BLaER1 treated with 17β-estradiol and CSF1 and Interleukin-3, amounts not matched to agents 10 nM and 100 nM (cell line): Measurements from ENCODE around the gene TFE3.

Experiments used
- H3K27ac ChIP-seq, 11 experiments: shearing (Covaris generic); formaldehyde crosslinking; 2 replicates each; pipeline ENCODE4 v1.8.1; 2022
- H3K27me3 ChIP-seq, 11 experiments: shearing (Covaris generic); formaldehyde crosslinking; 2 replicates each; pipeline ENCODE4 v1.8.1; 2022
- H3K36me3 ChIP-seq, 11 experiments: shearing (Covaris generic); formaldehyde crosslinking; 2 replicates each; pipeline ENCODE4 v1.8.1; 2022
- H3K4me1 ChIP-seq, 10 experiments: shearing (Covaris generic); formaldehyde crosslinking; 2 replicates each; pipeline ENCODE4 v1.8.1; 2022
- H3K4me2 ChIP-seq, 11 experiments: shearing (Covaris generic); formaldehyde crosslinking; 2 replicates each; pipeline ENCODE4 v1.8.1; 2022
- H3K4me3 ChIP-seq, 10 experiments: shearing (Covaris generic); formaldehyde crosslinking; 2 replicates each; pipeline ENCODE4 v1.8.1; 2022
- H3K9ac ChIP-seq, 11 experiments: shearing (Covaris generic); formaldehyde crosslinking; 2 replicates each; pipeline ENCODE4 v1.8.1; 2022
- H3K9me3 ChIP-seq, 11 experiments: shearing (Covaris generic); formaldehyde crosslinking; replicated peaks in 1 of 11; 2 replicates each; pipeline ENCODE4 v1.8.1; 2022
- H4K20me1 ChIP-seq, 11 experiments: shearing (Covaris generic); formaldehyde crosslinking; 2 replicates each; pipeline ENCODE4 v1.8.1; 2022
- Cebpa-rat ChIP-seq, 11 experiments: shearing (Covaris generic); IDR thresholded peaks; 2 replicates each; pipeline ENCODE4 v1.8.1; 2022

The TFE3 gene

DNA sequence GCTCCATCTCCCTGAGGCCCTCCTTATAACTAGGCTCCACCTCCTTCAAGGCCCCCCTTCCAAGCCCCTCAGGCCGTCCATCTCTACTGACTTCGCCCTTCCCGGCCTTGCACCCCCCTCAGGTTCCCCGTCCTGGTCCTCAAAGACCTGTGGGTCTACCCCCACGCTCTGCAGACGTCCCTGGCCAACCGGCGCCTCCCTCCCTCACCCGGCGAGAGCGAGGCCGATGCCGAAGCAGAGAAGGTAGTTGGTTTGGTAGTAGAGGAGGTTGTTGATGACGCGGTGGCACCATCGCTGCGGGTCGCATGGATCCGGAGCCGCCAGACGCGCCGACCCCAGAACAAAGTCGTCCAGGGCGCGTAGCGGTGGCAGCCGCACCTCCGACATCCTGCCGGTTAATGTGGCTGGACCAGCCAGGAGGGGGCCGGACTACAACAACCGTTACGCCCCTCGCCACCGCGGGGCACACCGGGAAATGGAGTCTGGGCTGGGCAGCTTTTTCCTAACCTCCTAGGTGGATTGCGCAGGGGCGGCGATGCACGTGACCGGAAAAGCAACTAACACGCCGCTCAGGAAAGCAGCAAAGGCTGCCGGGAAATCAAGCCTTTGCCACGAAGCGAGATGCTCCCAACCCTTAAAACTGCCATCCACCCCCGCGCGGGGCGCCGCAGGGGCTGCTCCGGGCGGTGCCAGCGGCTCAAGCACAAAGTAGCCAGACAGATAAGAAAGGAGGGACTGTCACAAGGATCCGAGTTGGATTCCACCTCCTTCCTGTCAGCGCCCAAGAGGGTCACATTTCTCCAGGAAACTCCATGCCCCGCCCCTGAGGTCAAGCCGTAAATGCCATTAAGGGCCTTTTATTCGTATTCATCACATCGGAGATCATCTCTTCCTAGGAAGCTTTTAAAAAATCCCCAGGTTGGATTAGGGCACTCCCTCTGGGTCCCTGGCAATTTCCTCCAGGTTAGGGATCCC, 30.7 kb upstream of the TFE3 start, which contains the start of gene PRAF2:
Gene PRAF2, minus strand, starts transcription at position 402 of the 975 bp plus-strand sequence. Its CDS starts 15 bp downstream, at position 387.
- peaks cover 0 to 17% (median 0%) of the 10 kb centered on the region in 11 experiments; a peak in 4 of 22 replicates for H3K9me3 ChIP-seq
- H3K4me1 ChIP-seq = peaks cover 16 to 26% (median 21%) of the 10 kb centered on the region in 10 experiments; a peak in 19 of 20 replicates
- peak within 1 kb of the TSS; percentile 30 to 81 (median 76); a peak in 21 of 22 replicates for H3K9ac ChIP-seq
- H3K4me3 ChIP-seq = peak within 1 kb of the TSS; percentile 62 to 77 (median 74)
- TF ChIP-seq Cebpa-rat (IDR thresholded peaks at IDR 0.05) = peak in 2 of 11 experiments; percentile 10 to 54; a peak in 1 of 22 replicates
- H3K27ac ChIP-seq = peak within 1 kb of the TSS in 10 of 11 experiments; percentile 27 to 76 (median 70); a peak in 20 of 22 replicates
- peaks cover 0 to 16% (median 0%) of the 10 kb centered on the region in 11 experiments; a peak in 6 of 22 replicates for H4K20me1 ChIP-seq
- peak within 1 kb of the TSS; percentile 67 to 87 (median 79) for H3K4me2 ChIP-seq
- H3K36me3 ChIP-seq = peaks cover 0 to 19% (median 6%) of the 10 kb centered on the region in 11 experiments; a peak in 6 of 22 replicates
- peaks cover 0 to 52% (median 24%) of the 10 kb centered on the region in 11 experiments; a peak in 16 of 22 replicates for H3K27me3 ChIP-seq

DNA sequence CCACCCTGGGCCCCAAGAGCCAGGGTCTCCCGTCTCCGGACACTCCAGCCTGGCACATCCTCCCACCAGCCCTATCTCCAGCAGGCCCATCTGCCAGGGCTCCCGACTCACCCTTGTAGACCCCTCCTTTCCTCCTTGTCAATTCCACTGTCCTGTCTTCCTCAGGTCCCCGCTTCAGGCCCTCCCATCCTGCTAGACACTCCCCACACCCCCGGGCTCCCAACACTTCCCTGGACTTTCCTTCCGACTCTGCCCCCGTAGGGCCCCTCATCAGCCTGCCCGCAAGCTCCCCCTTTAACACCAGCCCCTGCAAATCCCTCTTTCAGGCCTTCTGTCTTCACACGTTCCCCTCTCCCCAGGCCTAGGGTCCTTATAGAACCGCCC, 29.5 kb upstream of the TFE3 start:
- peaks cover 0 to 19% (median 0%) of the 10 kb centered on the region in 11 experiments; a peak in 6 of 22 replicates for H4K20me1 ChIP-seq
- peak overlapping the region; percentile 67 to 87 (median 79) for H3K4me2 ChIP-seq
- peaks cover 0 to 17% (median 0%) of the 10 kb centered on the region in 11 experiments; a peak in 4 of 22 replicates for H3K9me3 ChIP-seq
- H3K36me3 ChIP-seq = peaks cover 0 to 17% (median 7%) of the 10 kb centered on the region in 11 experiments; a peak in 6 of 22 replicates
- H3K27me3 ChIP-seq = peaks cover 0 to 50% (median 16%) of the 10 kb centered on the region in 11 experiments; a peak in 15 of 22 replicates
- H3K4me3 ChIP-seq = peak overlapping the region; percentile 62 to 77 (median 74)
- no peak for TF ChIP-seq Cebpa-rat (IDR thresholded peaks at IDR 0.05)
- H3K27ac ChIP-seq = peak overlapping the region in 4 of 11 experiments; percentile 25 to 75 (median 72); a peak in 2 of 22 replicates
- H3K9ac ChIP-seq = peak overlapping the region in 10 of 11 experiments; percentile 54 to 81 (median 76); a peak in 17 of 22 replicates
- H3K4me1 ChIP-seq = peaks cover 16 to 21% (median 20%) of the 10 kb centered on the region in 10 experiments; a peak in 19 of 20 replicates

DNA sequence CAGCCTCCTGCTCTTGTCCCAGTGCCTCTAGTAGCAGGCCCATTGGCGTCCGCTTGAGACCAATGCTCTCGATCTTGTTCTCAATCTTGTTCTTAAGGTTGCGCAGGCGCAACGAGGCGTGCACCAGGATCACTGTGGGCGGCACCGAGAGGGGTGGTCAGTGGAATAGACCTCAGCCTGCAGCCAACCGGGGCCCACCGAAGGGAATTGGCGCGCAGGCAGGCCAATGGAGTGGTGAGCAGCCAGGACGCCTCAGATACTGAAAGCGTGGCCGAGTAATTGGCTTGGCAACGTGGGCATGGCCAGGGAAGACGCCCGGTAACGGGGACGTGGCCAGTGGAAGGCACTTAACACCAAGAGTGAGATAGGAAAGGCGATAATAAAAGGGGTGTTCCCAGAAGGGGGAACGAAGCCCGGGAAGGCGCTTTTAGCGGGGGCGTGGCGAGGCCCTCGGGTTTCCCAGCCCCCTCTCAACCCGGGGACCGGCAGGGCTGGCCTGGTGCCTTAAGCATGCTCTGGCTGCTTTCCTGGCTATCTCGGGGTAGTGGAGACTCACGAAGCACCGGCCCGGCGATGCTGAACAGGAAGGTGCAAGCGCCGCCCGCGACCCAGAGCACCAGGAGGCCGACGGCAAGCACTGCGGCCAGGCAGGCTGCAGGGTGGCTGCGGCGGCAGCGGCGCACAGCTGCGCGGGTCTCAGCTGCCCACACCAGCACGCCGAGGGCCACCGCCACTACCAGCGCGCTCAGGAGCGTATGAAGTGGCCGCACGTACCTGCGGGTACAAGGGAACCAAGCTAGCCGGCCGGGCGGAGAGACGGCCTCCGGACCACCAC, 28.9 kb upstream of the TFE3 start:
- H3K27ac ChIP-seq = peak overlapping the region in 1 of 11 experiments; percentile 25; a peak in 2 of 22 replicates
- H3K9me3 ChIP-seq = peaks cover 0 to 17% (median 0%) of the 10 kb centered on the region in 11 experiments; a peak in 4 of 22 replicates
- H4K20me1 ChIP-seq = peaks cover 0 to 19% (median 0%) of the 10 kb centered on the region in 11 experiments; a peak in 6 of 22 replicates
- no peak for TF ChIP-seq Cebpa-rat (IDR thresholded peaks at IDR 0.05)
- peak overlapping the region; percentile 62 to 77 (median 74); a peak in 15 of 20 replicates for H3K4me3 ChIP-seq
- peak overlapping the region in 9 of 11 experiments; percentile 59 to 81 (median 77); a peak in 14 of 22 replicates for H3K9ac ChIP-seq
- peaks cover 16 to 21% (median 20%) of the 10 kb centered on the region in 10 experiments; a peak in 19 of 20 replicates for H3K4me1 ChIP-seq
- H3K27me3 ChIP-seq = peaks cover 0 to 50% (median 10%) of the 10 kb centered on the region in 11 experiments; a peak in 14 of 22 replicates
- H3K4me2 ChIP-seq = peak overlapping the region; percentile 67 to 87 (median 79)
- peaks cover 0 to 11% (median 7%) of the 10 kb centered on the region in 11 experiments; a peak in 7 of 22 replicates for H3K36me3 ChIP-seq

DNA sequence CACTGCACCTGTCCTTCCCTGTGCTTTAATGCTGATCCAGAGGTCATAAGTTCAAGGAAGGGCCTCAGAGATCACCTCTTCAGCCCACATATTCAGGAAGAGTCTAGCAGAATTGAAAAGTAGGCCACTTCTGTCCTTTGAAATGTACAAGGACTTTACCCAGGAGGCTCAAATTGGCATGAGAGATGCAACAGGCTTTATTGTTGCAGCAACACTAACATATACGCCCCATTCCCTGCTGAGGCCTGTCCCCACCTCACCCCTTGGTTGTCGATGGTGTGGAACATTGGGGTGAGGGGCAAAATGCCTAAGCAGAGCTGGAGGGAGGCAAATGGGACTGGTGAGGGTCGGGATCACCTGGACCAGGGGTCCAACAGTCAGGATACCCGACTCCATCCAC, 27.8 kb upstream of the TFE3 start:
- H3K4me3 ChIP-seq = no peak overlapping the region
- H3K9me3 ChIP-seq = peaks cover 0 to 17% (median 0%) of the 10 kb centered on the region in 11 experiments; a peak in 4 of 22 replicates
- no peak for TF ChIP-seq Cebpa-rat (IDR thresholded peaks at IDR 0.05)
- peaks cover 0 to 19% (median 0%) of the 10 kb centered on the region in 11 experiments; a peak in 7 of 22 replicates for H4K20me1 ChIP-seq
- peaks cover 0 to 10% (median 0%) of the 10 kb centered on the region in 11 experiments; a peak in 3 of 22 replicates for H3K36me3 ChIP-seq
- no peak overlapping the region for H3K9ac ChIP-seq
- no peak overlapping the region for H3K4me2 ChIP-seq
- H3K4me1 ChIP-seq = peaks cover 16 to 21% (median 20%) of the 10 kb centered on the region in 10 experiments; a peak in 19 of 20 replicates
- no peak overlapping the region for H3K27ac ChIP-seq
- H3K27me3 ChIP-seq = peaks cover 0 to 50% (median 7%) of the 10 kb centered on the region in 11 experiments; a peak in 11 of 22 replicates

DNA sequence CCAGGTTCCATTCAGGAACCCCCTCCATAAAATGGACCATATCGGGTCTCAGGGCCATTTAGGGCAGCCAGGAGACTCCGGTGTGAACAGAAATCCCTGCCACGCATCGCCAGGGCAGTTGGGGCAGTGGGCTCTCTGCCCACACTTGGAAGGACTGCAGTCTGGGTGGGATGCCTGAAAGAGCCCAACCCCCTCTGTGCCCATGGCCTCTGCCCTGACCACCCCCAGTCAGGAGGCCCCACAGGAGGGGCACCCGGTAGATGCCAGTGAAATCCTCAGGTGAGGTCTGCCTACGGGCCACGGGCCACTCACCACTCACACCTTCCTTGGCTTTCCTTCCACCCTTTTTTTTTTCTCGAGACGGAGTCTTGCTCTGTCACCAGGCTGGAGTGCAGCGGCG, 25.9 kb upstream of the TFE3 start:
- H3K9me3 ChIP-seq = peaks cover 0 to 14% (median 0%) of the 10 kb centered on the region in 11 experiments; a peak in 4 of 22 replicates
- H4K20me1 ChIP-seq = peaks cover 0 to 33% (median 0%) of the 10 kb centered on the region in 11 experiments; a peak in 8 of 22 replicates
- no peak for TF ChIP-seq Cebpa-rat (IDR thresholded peaks at IDR 0.05)
- no peak overlapping the region for H3K27ac ChIP-seq
- no peak overlapping the region for H3K4me3 ChIP-seq
- peaks cover 0 to 16% (median 0%) of the 10 kb centered on the region in 11 experiments; a peak in 4 of 22 replicates for H3K36me3 ChIP-seq
- H3K4me2 ChIP-seq = no peak overlapping the region
- peaks cover 8 to 15% (median 13%) of the 10 kb centered on the region in 10 experiments; a peak in 19 of 20 replicates for H3K4me1 ChIP-seq
- peaks cover 0 to 64% (median 8%) of the 10 kb centered on the region in 11 experiments; a peak in 13 of 22 replicates for H3K27me3 ChIP-seq
- H3K9ac ChIP-seq = no peak overlapping the region

DNA sequence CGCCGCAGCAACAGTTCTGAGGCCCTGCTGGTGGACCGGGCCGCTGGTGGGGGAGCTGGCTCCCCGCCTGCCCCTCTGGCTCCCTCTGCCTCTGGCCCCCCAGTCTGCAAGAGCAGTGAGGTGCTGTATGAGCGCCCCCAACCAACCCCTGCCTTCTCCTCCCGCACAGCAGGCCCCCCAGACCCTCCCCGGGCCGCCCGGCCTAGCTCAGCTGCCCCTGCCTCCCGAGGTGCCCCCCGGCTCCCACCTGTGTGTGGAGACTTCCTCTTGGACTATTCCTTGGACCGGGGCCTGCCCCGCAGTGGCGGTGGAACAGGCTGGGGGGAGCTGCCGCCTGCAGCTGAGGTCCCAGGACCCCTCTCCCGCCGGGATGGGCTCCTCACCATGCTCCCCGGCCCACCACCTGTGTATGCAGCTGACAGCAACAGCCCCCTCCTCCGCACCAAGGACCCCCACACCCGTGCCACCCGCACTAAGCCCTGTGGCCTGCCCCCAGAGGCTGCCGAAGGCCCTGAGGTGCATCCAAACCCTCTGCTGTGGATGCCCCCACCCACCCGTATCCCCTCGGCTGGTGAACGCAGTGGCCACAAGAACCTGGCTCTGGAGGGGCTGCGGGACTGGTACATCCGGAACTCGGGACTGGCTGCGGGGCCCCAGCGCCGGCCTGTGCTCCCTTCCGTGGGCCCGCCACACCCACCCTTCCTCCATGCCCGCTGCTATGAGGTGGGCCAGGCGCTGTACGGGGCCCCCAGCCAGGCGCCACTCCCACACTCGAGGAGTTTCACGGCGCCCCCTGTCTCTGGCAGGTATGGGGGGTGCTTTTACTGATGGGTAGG, 24.3 kb upstream of the TFE3 start:
- Histone ChIP-seq H3K4me1 (peaks cover 4 to 7% (median 5%) of the 10 kb centered on the region in 10 experiments; a peak in 18 of 20 replicates), H3K4me2 (no peak overlapping the region), H3K27ac (no peak overlapping the region), H3K9ac (no peak overlapping the region), H3K27me3 (peaks cover 0 to 72% (median 14%) of the 10 kb centered on the region in 11 experiments; a peak in 13 of 22 replicates), H4K20me1 (peaks cover 0 to 37% (median 0%) of the 10 kb centered on the region in 11 experiments; a peak in 8 of 22 replicates), H3K4me3 (no peak overlapping the region), H3K9me3 (peaks cover 0 to 7% (median 0%) of the 10 kb centered on the region in 11 experiments; a peak in 3 of 22 replicates), H3K36me3 (peaks cover 0 to 16% (median under 1%) of the 10 kb centered on the region in 11 experiments; a peak in 6 of 22 replicates)
- TF ChIP-seq Cebpa-rat (IDR thresholded peaks at IDR 0.05) = no peak

DNA sequence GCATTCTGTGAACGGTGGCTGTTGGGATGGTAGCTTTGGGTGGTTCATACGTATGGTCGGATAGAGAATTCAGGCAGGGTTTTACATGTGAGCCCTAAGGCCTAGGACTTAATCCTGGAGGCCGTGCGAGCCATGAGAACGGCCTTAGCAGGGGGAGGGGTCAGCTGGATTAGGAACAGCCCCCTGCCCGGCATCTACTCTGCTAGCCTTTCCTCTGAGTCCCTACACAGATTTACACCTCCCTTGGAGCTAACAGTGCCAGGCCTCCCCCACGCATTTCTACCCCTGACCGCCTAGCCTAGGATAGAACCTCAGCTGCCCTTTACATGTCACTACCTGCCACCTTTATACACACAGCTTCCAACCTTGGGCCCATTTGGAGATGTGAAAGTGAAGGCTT, 23.5 kb upstream of the TFE3 start:
- peaks cover 0 to 31% (median 0%) of the 10 kb centered on the region in 11 experiments; a peak in 5 of 22 replicates for H4K20me1 ChIP-seq
- H3K36me3 ChIP-seq = peaks cover 0 to 21% (median 4%) of the 10 kb centered on the region in 11 experiments; a peak in 6 of 22 replicates
- peaks cover 0 to 79% (median 21%) of the 10 kb centered on the region in 11 experiments; a peak in 15 of 22 replicates for H3K27me3 ChIP-seq
- no peaks in the 10 kb centered on the region for H3K4me1 ChIP-seq
- no peak overlapping the region for H3K4me3 ChIP-seq
- H3K9me3 ChIP-seq = no peaks in the 10 kb centered on the region; a peak in 1 of 22 replicates
- no peak overlapping the region for H3K9ac ChIP-seq
- H3K4me2 ChIP-seq = no peak overlapping the region
- TF ChIP-seq Cebpa-rat (IDR thresholded peaks at IDR 0.05) = no peak
- H3K27ac ChIP-seq = no peak overlapping the region
